Fibroblast of pulmonary artery (primary cell): ENCODE data around the gene GRID2.

Source experiments
- DNase-seq: peaks from one replicate; pipeline ENCODE4 v3.0.0-alpha.2; 2010; ENCODE audit warnings: low read depth
- H3K4me3 ChIP-seq: replicated peaks from 2 replicates; pipeline ENCODE4 v1.5.1; 2011; ENCODE audit warnings: low read depth, mild to moderate bottlenecking, control low read depth, low read length, moderate library complexity
- CTCF ChIP-seq: IDR thresholded peaks from 2 replicates; pipeline ENCODE4 v1.5.1; 2011; ENCODE audit warnings: mild to moderate bottlenecking, control low read depth, low read length, inconsistent platforms; ENCODE audit errors: missing control alignments

GRID2 gene

DNA sequence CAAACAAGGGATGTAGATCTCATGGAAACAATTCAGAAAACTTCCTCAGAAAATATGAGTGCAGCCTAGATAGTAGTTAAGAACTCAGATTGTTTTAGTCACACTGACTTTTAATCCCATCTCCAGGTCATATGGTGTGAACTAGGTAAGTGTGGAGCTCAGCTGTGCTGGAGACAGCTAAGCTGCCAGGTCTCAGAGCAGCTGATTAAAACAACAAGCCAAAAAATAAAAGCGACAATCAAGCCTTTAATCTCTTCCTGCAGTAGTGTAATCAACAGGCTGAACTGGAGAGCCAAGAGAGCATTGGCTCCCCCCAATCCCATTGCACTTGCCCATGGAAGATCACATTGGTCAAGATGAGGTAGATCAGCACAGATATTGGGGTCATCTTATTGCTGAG is 1426.5 kb downstream of the GRID2 start:
- no peak for TF ChIP-seq CTCF
- DNase-seq, result no peak

DNA sequence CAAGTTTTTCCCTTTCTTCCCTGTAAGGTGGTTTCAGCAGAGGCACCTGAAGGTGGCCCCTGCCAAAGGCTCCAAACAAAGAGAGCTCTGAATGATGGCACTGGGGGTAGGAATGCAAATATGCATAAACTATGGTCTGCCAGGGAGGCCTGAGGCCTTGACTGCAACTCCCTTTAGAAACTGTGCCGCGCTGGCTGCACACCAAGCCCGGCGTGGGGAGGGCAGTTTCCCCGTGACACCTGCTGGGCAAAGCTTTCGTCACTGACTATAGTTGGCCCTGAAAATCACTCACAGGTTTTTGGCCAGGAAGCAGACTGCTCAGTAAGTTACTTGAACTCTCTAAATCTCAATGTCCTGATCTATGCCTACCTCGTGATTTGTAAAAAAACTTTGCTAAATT is 1427.0 kb downstream of the GRID2 start:
- no peak for DNase-seq
- H3K4me3 ChIP-seq, result no peak overlapping the region
- no peak for TF ChIP-seq CTCF

More for the DNA sequence above, 1426.5 kb downstream of the GRID2 start:
- H3K4me3 ChIP-seq, result no peak overlapping the region

- TF ChIP-seq CTCF, result no peak
- DNase-seq, result no peak
These were observed 1427.7 kb downstream of the GRID2 start for GRCh38 chr4:93731456-93731855.

GRCh38 chr4:93732509-93732908 is 1428.7 kb downstream of the GRID2 start:
- no peak for TF ChIP-seq CTCF
- DNase-seq, result no peak
- H3K4me3 ChIP-seq, result no peak overlapping the region

More at GRCh38 chr4:93731456-93731855, 1427.7 kb downstream of the GRID2 start:
- no peak overlapping the region for H3K4me3 ChIP-seq

- H3K4me3 ChIP-seq, result no peak overlapping the region
- no peak for TF ChIP-seq CTCF
- no peak for DNase-seq
These were observed 1437.1 kb downstream of the GRID2 start for GRCh38 chr4:93740890-93741289.

DNA sequence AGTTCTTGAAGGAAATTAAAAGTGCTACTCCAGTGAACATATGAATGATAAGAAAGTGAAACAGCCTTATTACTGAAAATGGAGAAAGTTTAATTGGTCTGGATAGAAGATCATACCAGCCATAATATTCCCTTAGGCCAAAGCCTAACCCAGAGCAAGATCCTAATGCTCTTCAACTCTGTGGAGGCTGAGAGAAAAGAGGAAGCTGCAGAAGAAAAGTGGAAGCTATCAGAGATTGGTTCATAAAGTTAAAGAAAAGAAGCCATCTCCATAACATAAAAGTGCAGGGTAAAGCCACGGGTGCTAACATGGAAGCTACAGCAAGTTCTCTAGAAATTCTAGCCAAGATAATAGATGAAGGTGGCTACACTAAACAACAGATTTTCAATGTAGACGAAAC is 1439.3 kb downstream of the GRID2 start:
- H3K4me3 ChIP-seq, result no peak overlapping the region
- no peak for TF ChIP-seq CTCF

DNA sequence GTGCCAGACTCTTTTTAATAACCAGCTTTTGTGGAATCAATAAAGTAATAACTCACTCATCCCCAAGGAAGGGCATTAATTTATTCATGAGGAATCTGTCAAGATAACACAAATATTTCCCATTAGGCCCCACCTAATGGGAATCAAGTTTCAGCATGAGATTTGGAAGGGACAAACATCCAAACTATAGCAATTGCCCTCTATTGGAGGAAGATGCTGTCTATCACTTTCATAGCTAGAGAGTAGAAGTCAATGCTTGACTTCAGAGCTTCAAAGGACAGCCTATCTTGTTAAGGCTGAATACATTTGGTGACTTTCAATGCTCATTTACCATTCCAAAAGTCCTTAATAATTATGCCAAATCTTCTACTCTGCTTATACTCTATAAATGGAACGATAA is 1439.9 kb downstream of the GRID2 start:
- TF ChIP-seq CTCF, result no peak
- no peak for DNase-seq

More for the DNA sequence above, 1439.3 kb downstream of the GRID2 start:
- DNase-seq, result no peak

More for the DNA sequence above, 1439.9 kb downstream of the GRID2 start:
- H3K4me3 ChIP-seq, result no peak overlapping the region
